ENCODE results near the gene KCTD20.

DNA sequence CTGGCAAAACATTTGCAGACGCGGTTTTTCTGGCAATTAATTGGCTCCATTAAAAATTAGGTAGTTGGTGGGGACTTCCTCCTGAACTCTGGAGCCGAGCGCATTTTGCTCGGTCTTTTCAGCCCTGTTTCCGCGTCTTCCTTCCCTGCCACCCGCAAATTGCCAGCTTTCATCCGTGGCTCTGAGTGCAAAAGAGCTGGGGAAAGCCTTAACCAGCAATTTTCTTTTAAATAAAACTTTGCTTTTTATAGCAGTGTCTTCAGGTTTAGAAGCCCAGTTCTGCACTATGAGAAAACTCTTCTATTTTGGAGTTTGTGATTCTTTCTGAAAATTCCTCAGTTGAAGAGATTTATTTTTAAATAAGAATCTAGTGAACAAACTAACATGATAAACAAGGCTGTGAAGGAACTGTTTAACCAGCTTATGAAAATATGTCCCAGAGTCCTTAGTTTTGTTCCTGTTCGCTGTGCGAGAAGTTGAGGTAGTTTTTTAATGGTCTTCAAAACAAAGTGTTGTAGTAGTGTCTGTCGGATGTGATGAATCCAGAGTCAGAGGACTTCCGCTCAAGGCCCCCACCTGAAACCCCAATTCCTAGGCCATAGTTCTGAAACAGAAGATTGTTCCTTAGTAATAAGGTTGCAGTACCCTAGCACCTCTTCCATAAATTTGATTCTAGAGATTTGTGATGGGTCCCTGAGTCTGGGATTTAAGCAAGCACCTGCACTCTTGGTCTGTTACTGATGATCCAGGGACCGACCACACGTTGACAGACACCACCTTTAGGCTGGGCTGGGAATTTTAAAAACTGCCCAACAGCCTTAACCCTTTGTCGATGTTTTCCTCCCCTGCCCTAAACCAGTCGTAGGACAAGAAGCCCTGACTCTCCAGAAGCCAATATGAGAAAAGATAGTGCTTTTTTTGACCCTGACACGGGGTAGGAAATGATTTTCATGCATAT lies 950 bp downstream of the KCTD20 start:
- TF ChIP-seq, protein P1, sequence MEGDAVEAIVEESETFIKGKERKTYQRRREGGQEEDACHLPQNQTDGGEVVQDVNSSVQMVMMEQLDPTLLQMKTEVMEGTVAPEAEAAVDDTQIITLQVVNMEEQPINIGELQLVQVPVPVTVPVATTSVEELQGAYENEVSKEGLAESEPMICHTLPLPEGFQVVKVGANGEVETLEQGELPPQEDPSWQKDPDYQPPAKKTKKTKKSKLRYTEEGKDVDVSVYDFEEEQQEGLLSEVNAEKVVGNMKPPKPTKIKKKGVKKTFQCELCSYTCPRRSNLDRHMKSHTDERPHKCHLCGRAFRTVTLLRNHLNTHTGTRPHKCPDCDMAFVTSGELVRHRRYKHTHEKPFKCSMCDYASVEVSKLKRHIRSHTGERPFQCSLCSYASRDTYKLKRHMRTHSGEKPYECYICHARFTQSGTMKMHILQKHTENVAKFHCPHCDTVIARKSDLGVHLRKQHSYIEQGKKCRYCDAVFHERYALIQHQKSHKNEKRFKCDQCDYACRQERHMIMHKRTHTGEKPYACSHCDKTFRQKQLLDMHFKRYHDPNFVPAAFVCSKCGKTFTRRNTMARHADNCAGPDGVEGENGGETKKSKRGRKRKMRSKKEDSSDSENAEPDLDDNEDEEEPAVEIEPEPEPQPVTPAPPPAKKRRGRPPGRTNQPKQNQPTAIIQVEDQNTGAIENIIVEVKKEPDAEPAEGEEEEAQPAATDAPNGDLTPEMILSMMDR (IDR thresholded peaks at IDR 0.05; ENCODE audit: poor library complexity) = peak; percentile 6
- TF ChIP-seq EZH2 (IDR thresholded peaks at IDR 0.05; ENCODE audit: borderline replicate concordance) (no peak), EZH2phosphoT487 (IDR thresholded peaks at IDR 0.05; ENCODE audit: low read depth, severe bottlenecking, unreplicated experiment) (no peak)
